NCI-H526 (cell line): ENCODE results near the gene MYO5B.
A peak's percentile ranks its signal among the peaks of the same experiment; 100 is the strongest.
"Not testable (repeated sequence)": the region's sequence is repeated elsewhere in the genome, so short reads cannot be mapped to it uniquely, and the experiment has no call there.

Experiments used
- DNase-seq, 2 experiments: peaks; one replicate each; lab custom pipeline; 2025; lab: John Stamatoyannopoulos, UW

The MYO5B gene

GRCh38 chr18:50194631-50195532 lies at the start of gene MYO5B:
MYO5B (minus strand) TSS chr18:50195147; CDS start chr18:50194793, 354 bp downstream.
- DNase-seq: peak in 1 of 2 experiments; percentile 96

- DNase-seq: not testable (repeated sequence)
Measured at GRCh38 chr18:50241768-50242167, 46.8 kb upstream of the MYO5B start.

- no peak for DNase-seq
Measured at GRCh38 chr18:50240080-50240563, 45.2 kb upstream of the MYO5B start.

- DNase-seq: peak in 1 of 2 experiments; percentile 7
Measured at GRCh38 chr18:50232419-50232818, 37.5 kb upstream of the MYO5B start.

GRCh38 chr18:50231621-50232020 lies 36.7 kb upstream of the MYO5B start:
- DNase-seq: no peak

GRCh38 chr18:50220249-50220648 lies 25.3 kb upstream of the MYO5B start:
- not testable (repeated sequence) for DNase-seq

DNA sequence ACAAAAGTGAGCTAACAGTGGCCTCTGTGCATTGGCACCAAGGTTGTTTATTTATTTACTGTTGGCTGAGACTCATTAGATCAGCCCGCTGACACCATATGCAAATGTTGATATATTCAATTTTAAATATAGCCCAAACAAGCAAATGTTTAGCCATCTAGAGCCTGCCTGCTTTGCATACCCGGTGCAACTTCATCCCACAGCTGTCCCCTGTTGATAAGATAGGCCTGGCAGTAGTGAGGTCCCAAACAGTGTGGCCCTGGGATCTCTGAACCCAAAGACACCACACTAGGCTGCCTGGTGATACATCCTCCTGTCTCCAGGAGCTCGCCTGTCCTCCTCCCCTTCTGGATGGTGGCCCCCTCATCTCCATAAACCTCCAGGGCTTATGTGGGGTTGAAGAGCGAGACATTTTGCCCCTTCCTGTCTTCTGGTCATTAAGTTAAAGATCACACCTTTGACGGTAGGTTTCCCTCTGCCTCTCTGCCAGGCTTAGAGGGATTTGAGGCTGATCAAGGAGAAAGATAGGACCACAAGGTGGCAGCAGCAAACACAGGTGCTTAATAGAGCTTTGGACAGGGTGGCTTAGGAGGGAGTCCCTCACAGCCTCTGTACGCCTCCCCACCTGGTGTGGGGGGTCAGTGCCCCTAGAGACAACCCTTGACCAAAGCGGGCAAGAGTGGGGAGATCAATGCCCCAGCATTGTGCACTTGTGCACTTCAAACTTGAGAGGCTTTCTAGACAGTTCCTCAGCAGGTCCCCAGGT lies 23.7 kb upstream of the MYO5B start:
- DNase-seq: peak; percentile 96 to 97

DNA sequence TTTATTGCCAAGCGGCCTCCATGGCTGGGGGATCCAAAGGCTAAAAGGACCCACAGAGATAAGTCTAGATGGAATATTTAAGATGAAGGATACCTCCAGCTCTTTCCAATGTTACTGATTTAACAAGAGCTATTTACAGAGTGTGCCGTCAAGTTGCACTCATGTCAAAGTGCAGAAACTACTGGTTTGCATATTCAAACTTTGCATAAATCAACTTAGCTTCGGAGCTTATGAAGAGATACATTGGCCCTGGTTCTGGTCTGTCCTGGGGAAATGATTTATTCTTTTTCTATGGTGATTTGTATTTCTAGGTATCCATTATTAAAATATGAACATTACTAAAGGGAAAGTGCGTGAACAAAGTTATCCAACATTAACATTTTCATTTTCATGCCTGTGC lies 14.4 kb upstream of the MYO5B start:
- DNase-seq: peak; percentile 91 to 96

GRCh38 chr18:50207722-50208121 lies 12.8 kb upstream of the MYO5B start:
- peak in 1 of 2 experiments; percentile 10 for DNase-seq

DNA sequence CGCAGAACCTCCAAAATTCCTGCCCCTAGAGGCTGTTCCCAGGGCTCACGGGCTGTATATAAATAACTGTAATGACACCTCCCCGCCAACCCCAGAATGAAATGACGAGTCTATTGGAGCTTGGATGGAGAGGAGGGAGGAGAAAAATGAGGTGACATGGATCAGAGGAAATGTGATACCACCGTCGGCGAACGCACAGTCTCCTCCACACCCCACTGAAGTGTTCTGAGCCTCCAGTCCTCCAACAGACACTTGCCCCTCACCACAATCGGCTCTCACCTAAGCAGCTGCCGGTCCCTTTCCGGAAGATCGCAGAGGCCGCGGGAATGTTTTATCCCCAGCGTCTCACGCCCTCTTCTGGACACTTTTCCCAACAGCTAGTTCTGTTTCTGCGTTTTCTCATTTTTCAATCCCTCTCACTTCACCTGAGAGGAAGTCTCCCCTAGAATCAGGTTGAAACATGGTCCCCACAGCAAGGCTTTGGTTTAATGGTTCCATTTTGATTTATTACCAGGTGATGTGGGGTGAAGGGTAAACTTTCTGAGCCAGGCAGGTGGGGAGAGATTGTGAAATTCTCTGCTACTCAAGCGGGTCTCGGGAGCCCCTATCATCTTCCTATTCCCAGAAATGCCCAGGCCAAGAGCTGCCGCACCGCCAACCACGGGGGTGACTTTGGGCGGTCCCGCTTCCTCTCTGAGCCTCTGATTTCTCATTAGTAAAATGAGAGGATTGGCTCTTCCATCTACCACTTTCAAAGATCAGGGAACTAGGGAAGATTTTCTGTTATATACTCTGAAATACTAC lies 9.1 kb upstream of the MYO5B start:
- peak; percentile 64 to 94 for DNase-seq

- DNase-seq: no peak
Measured at GRCh38 chr18:50201476-50202018, 6.6 kb upstream of the MYO5B start.

DNA sequence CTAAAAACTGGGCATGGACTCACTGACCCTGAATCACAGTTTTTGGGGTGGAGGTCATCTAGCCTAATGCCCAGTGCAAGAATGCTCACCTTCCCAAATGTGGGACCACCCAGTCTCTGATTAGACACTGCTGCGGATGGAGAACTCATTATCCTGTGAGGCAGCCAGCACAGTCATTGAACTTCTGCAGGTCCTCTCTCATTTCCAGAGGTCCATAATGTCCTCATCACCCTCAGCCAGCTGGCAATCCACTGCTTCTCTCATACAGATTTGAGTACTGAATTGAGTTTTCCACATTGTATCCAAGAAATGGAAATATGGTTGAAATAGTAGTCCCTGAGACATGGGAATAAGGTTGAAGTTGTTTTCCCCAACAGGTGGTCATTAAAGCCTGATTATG lies 5.0 kb upstream of the MYO5B start:
- DNase-seq: no peak

DNA sequence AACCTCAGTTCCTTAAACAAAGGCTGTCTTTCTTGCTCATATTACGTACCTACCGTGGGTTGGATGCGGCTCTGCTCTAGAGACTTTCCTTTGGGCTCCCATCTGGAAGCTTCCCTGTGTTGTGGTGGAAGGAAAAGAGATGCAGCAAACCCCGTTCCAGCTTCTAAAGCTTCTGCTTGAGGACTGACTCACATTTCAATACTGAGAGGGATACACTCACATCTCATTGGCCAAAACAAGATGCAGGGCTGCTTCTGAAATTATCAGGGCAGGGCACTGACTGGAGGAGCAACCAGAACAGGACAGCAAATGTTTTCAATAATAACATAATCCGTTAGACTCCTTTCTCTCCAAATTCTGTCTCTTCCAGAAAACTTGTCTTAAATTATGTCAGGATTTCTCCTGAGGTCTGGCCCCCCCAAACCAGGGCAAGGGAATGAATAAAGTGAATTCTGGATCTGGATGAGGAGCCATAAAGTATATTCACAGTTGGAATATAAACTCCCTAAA lies 4.5 kb upstream of the MYO5B start:
- no peak for DNase-seq

- no peak for DNase-seq
Measured at GRCh38 chr18:50196261-50196660, 1.3 kb upstream of the MYO5B start.

- no peak for DNase-seq
Measured at GRCh38 chr18:50195689-50196088, 742 bp upstream of the MYO5B start.

DNA sequence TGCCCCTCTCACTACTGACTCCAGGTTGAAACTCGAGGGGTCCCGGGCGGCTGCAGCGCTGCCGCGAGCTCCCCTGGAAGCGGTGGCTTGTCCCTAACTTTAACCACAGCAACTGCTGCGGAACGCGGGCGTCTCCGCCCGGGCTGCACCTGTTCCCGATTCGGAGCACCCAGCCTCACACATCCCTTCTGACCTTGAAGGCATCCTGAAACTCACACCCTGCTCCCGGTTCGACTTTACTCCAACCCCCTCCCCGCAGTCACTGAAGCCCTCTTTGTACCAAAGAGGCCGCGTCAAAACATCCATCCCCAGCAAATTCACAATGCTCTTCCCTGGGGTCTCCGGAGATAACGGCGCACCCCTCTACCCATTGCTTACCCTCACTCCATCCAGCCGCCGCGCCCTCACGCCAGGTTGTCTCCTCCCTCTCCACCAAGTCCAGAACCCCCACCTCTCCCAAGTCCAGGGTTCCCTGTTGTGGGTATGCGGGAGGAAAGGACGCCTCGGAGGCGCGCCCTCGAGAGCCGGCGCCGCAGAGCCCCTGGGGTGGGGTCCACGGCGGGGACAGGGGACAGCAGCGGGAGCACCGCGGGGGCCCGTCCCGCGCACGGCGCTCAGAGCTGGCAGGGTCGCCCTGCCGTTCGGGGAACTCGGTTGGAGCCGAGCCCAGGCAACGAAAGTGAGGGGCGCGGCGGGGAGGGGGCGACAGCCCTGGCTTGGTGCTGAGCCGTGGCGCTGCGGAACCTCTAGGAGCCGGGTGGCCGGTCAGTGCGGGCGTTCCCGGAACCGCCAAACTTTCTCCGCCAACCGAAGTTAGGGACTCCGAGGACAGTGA lies 934 bp downstream of the MYO5B start:
- DNase-seq: peak in 1 of 2 experiments; percentile 66

DNA sequence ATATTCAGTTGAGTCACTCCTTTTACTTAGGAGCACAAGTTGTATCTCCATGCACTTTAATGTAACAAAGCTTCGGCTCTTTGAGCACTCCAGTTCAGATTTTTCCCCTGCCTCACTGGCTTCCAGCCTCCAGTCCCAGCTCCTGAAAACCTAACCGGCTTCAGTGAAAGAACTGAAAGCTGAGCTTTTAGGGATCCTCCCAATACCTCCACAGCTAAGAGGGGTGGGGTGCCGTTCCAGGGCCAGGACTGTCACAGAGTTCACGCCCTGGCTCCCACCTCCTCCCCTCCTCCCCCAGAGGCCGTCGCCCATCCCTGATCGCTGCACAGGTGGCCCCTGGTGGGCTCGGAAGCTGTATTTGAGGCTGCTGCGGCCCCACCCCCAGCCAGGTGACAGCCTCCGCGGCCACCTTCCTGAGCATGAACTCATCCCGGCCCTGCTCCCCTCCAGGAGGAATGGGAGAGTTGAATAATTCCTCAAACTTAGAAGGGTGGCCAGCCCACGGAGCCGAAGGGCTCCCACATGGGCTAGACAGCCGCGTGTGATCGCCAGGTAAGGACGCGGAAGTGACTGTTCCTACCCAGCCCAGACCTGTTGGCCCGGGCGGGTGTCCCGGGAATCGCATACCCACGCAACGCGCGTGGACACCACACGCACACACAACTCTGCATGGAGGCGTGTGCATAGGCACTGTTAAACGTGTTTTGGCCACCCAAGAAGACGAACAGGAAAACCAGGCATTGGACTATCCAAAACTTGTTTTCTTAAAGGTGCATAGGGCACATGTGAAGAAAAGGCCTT lies 1.8 kb downstream of the MYO5B start:
- DNase-seq: peak in 1 of 2 experiments; percentile 43

- DNase-seq: no peak
Measured at GRCh38 chr18:50190926-50191325, 4.0 kb downstream of the MYO5B start.

DNA sequence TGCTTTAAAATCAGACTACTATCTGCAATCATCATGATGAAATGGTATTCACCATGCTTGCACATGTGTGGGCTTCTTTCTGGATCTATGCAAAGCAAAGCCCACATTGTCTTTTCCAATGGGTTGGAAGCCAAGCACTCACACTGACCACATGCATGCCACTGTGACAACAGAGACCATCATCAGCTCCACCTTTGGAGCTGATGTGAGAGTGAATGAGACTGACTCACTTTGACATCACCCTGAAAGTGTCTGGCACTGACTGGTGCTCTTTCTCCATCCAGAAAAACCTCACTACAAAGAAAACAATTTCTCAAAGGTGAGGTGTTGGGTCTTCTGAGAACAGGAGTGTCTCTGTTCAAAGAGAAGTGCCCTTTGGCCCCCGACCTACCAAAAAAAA lies 4.7 kb downstream of the MYO5B start:
- no peak for DNase-seq

DNA sequence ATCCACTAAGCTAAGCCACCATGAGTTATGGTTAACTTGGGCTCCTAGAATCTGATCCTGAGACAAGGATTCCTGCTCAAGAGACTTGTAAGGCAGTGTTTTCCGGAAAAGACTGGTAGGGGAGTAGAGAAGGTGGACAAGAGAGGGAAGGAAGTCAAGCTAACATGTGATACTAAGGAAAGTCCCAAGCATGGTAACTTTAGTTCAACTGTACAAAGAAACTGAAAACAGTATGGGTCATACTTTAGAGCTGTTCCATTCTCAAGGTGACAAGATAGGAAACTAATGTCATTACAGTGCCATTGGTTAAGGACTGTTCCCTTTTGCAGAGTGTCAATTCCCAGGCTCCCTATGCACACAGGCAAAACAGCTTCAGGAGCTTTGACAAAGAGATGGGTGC lies 5.8 kb downstream of the MYO5B start:
- DNase-seq: no peak
